CD14-positive monocyte (primary cell): ENCODE data around the gene BCAR1. TPM values are rescaled to one million over a fixed set of nuclear protein-coding genes. Genes with fewer than 3 reads are reported as not detected.

Experiments used
- DNase-seq, 3 donors: peaks; one replicate each; pipeline ENCODE4 v3.0.0-alpha.2; 2011 to 2022
- H2AFZ ChIP-seq: 2 replicates; pipeline ENCODE4 v1.6.0; 2012; ENCODE audit warnings: mild to moderate bottlenecking, low read depth, low read length, inconsistent platforms; ENCODE audit not compliant: insufficient read depth, poor library complexity, severe bottlenecking
- H3K27ac ChIP-seq, 2 donors: 1 replicate in 1 of 2; 2 replicates in 1 of 2; pipeline ENCODE4 v1.5.1; 2012 to 2013; ENCODE audit warnings: low read length in 2 of 2, control low read depth in 1 of 2, inconsistent platforms in 1 of 2, low read depth in 1 of 2, mild to moderate bottlenecking in 1 of 2
- H3K27me3 ChIP-seq, 2 donors: one replicate each; pipeline versions ENCODE4 v1.6.0 to v1.6.1; 2011 to 2013; ENCODE audit warnings: low read length in 2 of 2; ENCODE audit not compliant: control insufficient read depth in 2 of 2, insufficient read depth in 2 of 2
- H3K36me3 ChIP-seq, 2 donors: replicated peaks in 1 of 2; 1 replicate in 1 of 2; 2 replicates in 1 of 2; pipeline versions ENCODE4 v1.5.1 to v1.6.1; 2012 to 2013; ENCODE audit warnings: low read length in 2 of 2, control low read depth in 1 of 2, inconsistent platforms in 1 of 2, mild to moderate bottlenecking in 1 of 2; ENCODE audit not compliant: insufficient read depth in 2 of 2, control insufficient read depth in 1 of 2
- H3K4me1 ChIP-seq, 2 donors: 1 replicate in 1 of 2; 2 replicates in 1 of 2; pipeline versions ENCODE4 v1.5.1 to v1.6.1; 2012 to 2013; ENCODE audit warnings: low read length in 2 of 2, control low read depth in 1 of 2, inconsistent platforms in 1 of 2, mild to moderate bottlenecking in 1 of 2, moderate library complexity in 1 of 2; ENCODE audit not compliant: insufficient read depth in 2 of 2, control insufficient read depth in 1 of 2
- H3K4me2 ChIP-seq: replicated peaks from 2 replicates; pipeline ENCODE3; 2012; ENCODE audit warnings: low read length, moderate library complexity, mild to moderate bottlenecking; ENCODE audit not compliant: poor library complexity, severe bottlenecking; ENCODE audit errors: extremely low read depth
- H3K4me3 ChIP-seq, 3 experiments: fragments of 200-600 bp in 1 of 3; sonication (generic) in 1 of 3; replicated peaks in 1 of 3; 1 replicate in 2 of 3; 2 replicates in 1 of 3; pipeline ENCODE4 v1.5.1; 2011 to 2013; ENCODE audit warnings: low read length in 3 of 3, mild to moderate bottlenecking in 3 of 3, control low read depth in 2 of 3, low read depth in 2 of 3, inconsistent platforms in 1 of 3, moderate library complexity in 1 of 3
- H3K79me2 ChIP-seq: 2 replicates; pipeline ENCODE4 v1.6.0; 2012; ENCODE audit warnings: mild to moderate bottlenecking, control low read depth, inconsistent platforms, low read length, moderate library complexity; ENCODE audit not compliant: insufficient read depth
- H3K9ac ChIP-seq: 2 replicates; pipeline ENCODE4 v1.6.0; 2017; ENCODE audit warnings: low read length, mild to moderate bottlenecking; ENCODE audit not compliant: insufficient read depth, poor library complexity, severe bottlenecking
- H3K9me3 ChIP-seq, 2 donors: replicated peaks in 1 of 2; 1 replicate in 1 of 2; 2 replicates in 1 of 2; pipeline versions ENCODE4 v1.5.1 to v1.6.1; 2012 to 2013; ENCODE audit warnings: low read length in 2 of 2, control low read depth in 1 of 2; ENCODE audit not compliant: control insufficient read depth in 1 of 2, insufficient read depth in 1 of 2
- H4K20me1 ChIP-seq: 2 replicates; pipeline ENCODE4 v1.6.0; 2012; ENCODE audit warnings: mild to moderate bottlenecking, low read length, control low read depth, moderate library complexity; ENCODE audit not compliant: insufficient read depth
- H3K27ac Mint-ChIP-seq, 7 donors: one replicate each; pipeline ENCODE4 v1.8.0; 2020; ENCODE audit warnings: mild to moderate bottlenecking in 7 of 7, mixed read lengths in 7 of 7, moderate library complexity in 6 of 7, inconsistent platforms in 2 of 7
- H3K27me3 Mint-ChIP-seq, 3 donors: one replicate each; pipeline ENCODE4 v1.8.0; 2021 to 2022; ENCODE audit warnings: low read depth in 3 of 3, mild to moderate bottlenecking in 3 of 3, mixed read lengths in 3 of 3, moderate library complexity in 3 of 3, inconsistent platforms in 1 of 3
- H3K36me3 Mint-ChIP-seq, 2 donors: one replicate each; pipeline ENCODE4 v1.8.0; 2020; ENCODE audit warnings: mixed read lengths in 2 of 2, inconsistent platforms in 1 of 2, mild to moderate bottlenecking in 1 of 2
- H3K4me1 Mint-ChIP-seq: one replicate; pipeline ENCODE4 v1.8.0; 2020; ENCODE audit warnings: mild to moderate bottlenecking, mixed read lengths
- H3K4me3 Mint-ChIP-seq, 2 donors: one replicate each; pipeline ENCODE4 v1.8.0; 2020; ENCODE audit warnings: mild to moderate bottlenecking in 2 of 2, mixed read lengths in 2 of 2, moderate library complexity in 1 of 2
- H3K9me3 Mint-ChIP-seq, 7 donors: one replicate each; pipeline ENCODE4 v1.8.0; 2020 to 2022; ENCODE audit warnings: mixed read lengths in 7 of 7, mild to moderate bottlenecking in 6 of 7, moderate library complexity in 6 of 7, inconsistent platforms in 2 of 7
- CTCF ChIP-seq: fragments of 200-600 bp; IDR thresholded peaks from one replicate; pipeline ENCODE4 v1.8.0; 2022; ENCODE audit warnings: antibody characterized with exemption, mild to moderate bottlenecking
- WGBS: methylation state at CpG from one replicate; pipeline ENCODE4 v1.1.5; 2013; ENCODE audit warnings: missing lambda C conversion rate; ENCODE audit not compliant: insufficient coverage; 5-methylcytosine and 5-hydroxymethylcytosine counted together
- intact Hi-C, 2 donors: fragments of 100-400 bp; cut with micrococcal nuclease; formaldehyde crosslinking; loops; one replicate each; pipeline versions ENCODE4 v1.15.0 to v1.15.1; 2023
- polyA plus RNA-seq, 3 donors: library from polyadenylated mRNA; depleted of rRNA in 1 of 3; unstranded in 2 of 3; stranded (reverse) in 1 of 3; fragments of 300-500 nt in 2 of 3; fragments of >200 nt in 1 of 3; fragmentation: Illumina TruSeq in 2 of 3; gene quantifications; 1 replicate in 2 of 3; 2 replicates in 1 of 3; pipeline ENCODE4 v1.2.3, GENCODE V29; 2012 to 2021

BCAR1 gene
- polyA plus RNA-seq, 3 donors, result not detected

DNA sequence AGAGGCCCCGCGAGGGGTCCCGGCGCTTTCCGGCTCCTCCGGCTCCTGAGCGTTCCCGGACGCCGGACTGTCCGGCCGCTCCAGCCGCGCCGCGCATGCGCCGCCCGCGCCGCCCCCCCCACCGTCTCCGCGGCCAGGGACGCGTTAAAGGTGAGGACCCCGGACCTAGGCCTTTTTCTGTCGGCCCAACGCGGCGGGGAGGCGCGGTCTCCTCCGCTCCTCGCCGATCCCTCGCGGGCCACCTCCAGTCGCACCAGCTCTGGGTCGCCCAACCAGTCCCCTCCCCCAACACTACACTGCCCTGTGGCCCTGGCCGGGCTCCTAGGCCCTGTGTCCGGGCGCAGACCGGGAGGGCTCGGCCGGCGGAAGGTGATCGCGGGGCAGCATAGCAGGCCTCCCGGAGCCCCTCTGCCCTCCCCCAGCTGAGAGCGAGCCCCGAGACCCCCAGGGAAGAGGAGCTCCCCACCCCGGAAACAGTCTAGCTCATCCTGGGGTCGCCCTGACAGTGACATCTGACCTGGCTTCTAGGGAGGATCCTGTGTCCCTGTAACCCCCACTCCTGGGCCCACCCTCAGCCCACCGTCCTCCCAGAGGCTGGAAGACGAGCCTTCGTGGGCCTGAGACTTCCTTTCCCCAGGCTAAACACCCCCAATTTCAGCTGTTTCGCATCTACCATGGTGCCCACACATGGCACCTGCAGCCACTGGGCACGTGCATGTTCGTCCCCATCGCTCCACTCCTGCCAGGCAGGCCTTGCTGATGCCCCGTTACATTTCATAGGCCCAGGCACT is 14.7 kb upstream of the BCAR1 start:
- Histone ChIP-seq H2AFZ (peak overlapping the region; percentile 56), H3K4me1 (peaks cover 0 to 5% of the 10 kb centered on the region in 2 donors), H3K9me3 (peaks cover 0 to 4% of the 10 kb centered on the region in 2 donors), H3K4me3 (peak overlapping the region; percentile 7 to 64 (median 14)), H3K79me2 (no peaks in the 10 kb centered on the region), H3K4me2 (peak overlapping the region; percentile 67), H3K27me3 (peaks cover 27 to 85% of the 10 kb centered on the region in 2 donors), H3K27ac (no peak overlapping the region), H3K36me3 (no peaks in the 10 kb centered on the region), H4K20me1 (no peaks in the 10 kb centered on the region), H3K9ac (peak overlapping the region; percentile 43)
- peak in 1 of 3 donors; percentile 14 for DNase-seq
- Mint-ChIP-seq H3K27me3 (peaks cover 70 to 93% (median 83%) of the 10 kb centered on the region in 3 donors), H3K4me1 (peaks cover 5% of the 10 kb centered on the region), H3K9me3 (peaks cover 0 to 19% (median 2%) of the 10 kb centered on the region in 7 donors), H3K27ac (no peak overlapping the region), H3K4me3 (peak overlapping the region; percentile 73 to 86), H3K36me3 (peaks cover 0 to 1% of the 10 kb centered on the region in 2 donors)
- WGBS, result 10% methylated on average over 53 of the region's 62 CpGs
- no peak for TF ChIP-seq CTCF
- intact Hi-C loops, result no loop called here

GRCh38 chr16:75264999-75265910 is 13.8 kb upstream of the BCAR1 start:
- Histone ChIP-seq H3K9ac (peak overlapping the region; percentile 43), H3K4me3 (peak overlapping the region in 1 of 3 experiments; percentile 64), H3K4me1 (peaks cover 0 to 5% of the 10 kb centered on the region in 2 donors), H3K27me3 (peaks cover 26 to 88% of the 10 kb centered on the region in 2 donors), H3K36me3 (no peaks in the 10 kb centered on the region), H3K79me2 (no peaks in the 10 kb centered on the region), H2AFZ (peak overlapping the region; percentile 56), H3K27ac (no peak overlapping the region), H4K20me1 (no peaks in the 10 kb centered on the region), H3K9me3 (peaks cover 0 to 4% of the 10 kb centered on the region in 2 donors), H3K4me2 (peak overlapping the region; percentile 67)
- peaks cover 0 to 16% (median 2%) of the 10 kb centered on the region in 7 donors for H3K9me3 Mint-ChIP-seq
- intact Hi-C loops, result no loop called here
- peaks cover 5% of the 10 kb centered on the region for H3K4me1 Mint-ChIP-seq
- H3K27me3 Mint-ChIP-seq, result peaks cover 73 to 95% (median 84%) of the 10 kb centered on the region in 3 donors
- DNase-seq, result no peak
- no peak overlapping the region for H3K27ac Mint-ChIP-seq
- H3K36me3 Mint-ChIP-seq, result peaks cover 0 to 1% of the 10 kb centered on the region in 2 donors
- peak overlapping the region; percentile 27 to 65 for H3K4me3 Mint-ChIP-seq
- WGBS, result 5% methylated on average over 67 of the region's 74 CpGs
- TF ChIP-seq CTCF, result no peak
